Muscle layer of duodenum (tissue), 2 donors: ENCODE data around the gene ANKHD1.
"Not testable (repeated sequence)": the region's sequence is repeated elsewhere in the genome, so short reads cannot be mapped to it uniquely, and the experiment has no call there.

ENCODE experiments used
- H3K27ac ChIP-seq: one replicate; pipeline ENCODE4 v1.7.0; 2013; ENCODE audit warnings: mild to moderate bottlenecking, low read length
- H3K27me3 ChIP-seq: one replicate; pipeline ENCODE4 v1.7.0; 2013; ENCODE audit warnings: low read depth, mild to moderate bottlenecking, control low read depth, low read length
- H3K36me3 ChIP-seq, 2 donors: one replicate each; pipeline ENCODE4 v1.7.0; 2013; ENCODE audit warnings: low read length in 2 of 2, control low read depth in 1 of 2, mild to moderate bottlenecking in 1 of 2; ENCODE audit not compliant: insufficient read depth in 2 of 2, control insufficient read depth in 1 of 2
- H3K4me1 ChIP-seq, 2 donors: one replicate each; pipeline ENCODE4 v1.7.0; 2013; ENCODE audit warnings: low read length in 2 of 2, mild to moderate bottlenecking in 2 of 2, control low read depth in 1 of 2, moderate library complexity in 1 of 2; ENCODE audit not compliant: insufficient read depth in 2 of 2, control insufficient read depth in 1 of 2
- H3K4me3 ChIP-seq, 2 donors: one replicate each; pipeline ENCODE4 v1.7.0; 2013; ENCODE audit warnings: low read length in 2 of 2, low read depth in 1 of 2, mild to moderate bottlenecking in 1 of 2
- H3K9me3 ChIP-seq, 2 donors: one replicate each; pipeline ENCODE4 v1.7.0; 2013; ENCODE audit warnings: low read length in 2 of 2, control low read depth in 1 of 2, mild to moderate bottlenecking in 1 of 2; ENCODE audit not compliant: control insufficient read depth in 1 of 2
- donor health status: healthy.

Gene ANKHD1

GRCh38 chr5:140429724-140430123 lies 28.1 kb downstream of the ANKHD1 start:
- Histone ChIP-seq H3K4me3 (no peak overlapping the region), H3K27me3 (no peaks in the 10 kb centered on the region)

GRCh38 chr5:140432212-140432611 lies 30.6 kb downstream of the ANKHD1 start:
- Histone ChIP-seq H3K27me3 (no peaks in the 10 kb centered on the region), H3K27ac (no peak overlapping the region), H3K9me3 (no peaks in the 10 kb centered on the region), H3K36me3 (no peaks in the 10 kb centered on the region), H3K4me1 (no peaks in the 10 kb centered on the region), H3K4me3 (no peak overlapping the region)

More at GRCh38 chr5:140429724-140430123, 28.1 kb downstream of the ANKHD1 start:
- no peaks in the 10 kb centered on the region for H3K4me1 ChIP-seq
- H3K9me3 ChIP-seq, result no peaks in the 10 kb centered on the region
- no peak overlapping the region for H3K27ac ChIP-seq
- H3K36me3 ChIP-seq, result no peaks in the 10 kb centered on the region

- Histone ChIP-seq H3K27ac (no peak overlapping the region), H3K4me1 (no peaks in the 10 kb centered on the region), H3K9me3 (no peaks in the 10 kb centered on the region), H3K4me3 (no peak overlapping the region), H3K36me3 (no peaks in the 10 kb centered on the region), H3K27me3 (no peaks in the 10 kb centered on the region)
Measured at GRCh38 chr5:140432916-140433315, 31.3 kb downstream of the ANKHD1 start.

GRCh38 chr5:140457368-140457767 lies 55.7 kb downstream of the ANKHD1 start:
- H3K36me3 ChIP-seq, result peaks cover 7 to 22% of the 10 kb centered on the region in 2 donors
- H3K4me3 ChIP-seq, H3K4me1 ChIP-seq, H3K27ac ChIP-seq, H3K9me3 ChIP-seq, H3K27me3 ChIP-seq: not testable (repeated sequence)

GRCh38 chr5:140466981-140467742 lies 65.5 kb downstream of the ANKHD1 start:
- H3K27me3 ChIP-seq, result no peaks in the 10 kb centered on the region
- H3K4me1 ChIP-seq, result no peaks in the 10 kb centered on the region
- H3K27ac ChIP-seq, result no peak overlapping the region
- no peaks in the 10 kb centered on the region for H3K9me3 ChIP-seq
- peaks cover 11 to 23% of the 10 kb centered on the region in 2 donors for H3K36me3 ChIP-seq
- no peak overlapping the region for H3K4me3 ChIP-seq

- H3K4me1 ChIP-seq, result no peaks in the 10 kb centered on the region
- H3K9me3 ChIP-seq, result no peaks in the 10 kb centered on the region
- peaks cover 11 to 26% of the 10 kb centered on the region in 2 donors for H3K36me3 ChIP-seq
- H3K27me3 ChIP-seq, result no peaks in the 10 kb centered on the region
- H3K27ac ChIP-seq, result no peak overlapping the region
- no peak overlapping the region for H3K4me3 ChIP-seq
Measured at GRCh38 chr5:140468188-140468587, 66.6 kb downstream of the ANKHD1 start.

- no peaks in the 10 kb centered on the region for H3K27me3 ChIP-seq
- peaks cover 10 to 26% of the 10 kb centered on the region in 2 donors for H3K36me3 ChIP-seq
- H3K4me1 ChIP-seq, result no peaks in the 10 kb centered on the region
- H3K4me3 ChIP-seq, result no peak overlapping the region
- no peak overlapping the region for H3K27ac ChIP-seq
- no peaks in the 10 kb centered on the region for H3K9me3 ChIP-seq
Measured at GRCh38 chr5:140469259-140469658, 67.6 kb downstream of the ANKHD1 start.

GRCh38 chr5:140480310-140481014 lies 78.8 kb downstream of the ANKHD1 start:
- Histone ChIP-seq H3K36me3 (peaks cover 15 to 16% of the 10 kb centered on the region in 2 donors), H3K9me3 (no peaks in the 10 kb centered on the region), H3K4me3 (no peak overlapping the region), H3K4me1 (peaks cover 0 to 6% of the 10 kb centered on the region in 2 donors), H3K27me3 (no peaks in the 10 kb centered on the region), H3K27ac (no peak overlapping the region)

- no peak overlapping the region for H3K27ac ChIP-seq
- H3K36me3 ChIP-seq, result peaks cover 17 to 26% of the 10 kb centered on the region in 2 donors
- H3K4me1 ChIP-seq, result peaks cover 0 to 6% of the 10 kb centered on the region in 2 donors
- no peak overlapping the region for H3K4me3 ChIP-seq
- H3K27me3 ChIP-seq, result no peaks in the 10 kb centered on the region
- H3K9me3 ChIP-seq, result no peaks in the 10 kb centered on the region
Measured at GRCh38 chr5:140481758-140482157, 80.1 kb downstream of the ANKHD1 start.

- Histone ChIP-seq H3K4me3 (no peak overlapping the region), H3K9me3 (no peaks in the 10 kb centered on the region), H3K27ac (no peak overlapping the region), H3K27me3 (no peaks in the 10 kb centered on the region), H3K36me3 (peaks cover 24 to 29% of the 10 kb centered on the region in 2 donors), H3K4me1 (peaks cover 0 to 6% of the 10 kb centered on the region in 2 donors)
Measured at GRCh38 chr5:140483055-140483454, 81.4 kb downstream of the ANKHD1 start.

GRCh38 chr5:140488141-140488540 lies 86.5 kb downstream of the ANKHD1 start:
- H3K9me3 ChIP-seq, H3K27ac ChIP-seq, H3K4me3 ChIP-seq, H3K4me1 ChIP-seq, H3K27me3 ChIP-seq: not testable (repeated sequence)
- H3K36me3 ChIP-seq, result peaks cover 26 to 36% of the 10 kb centered on the region in 2 donors
